GM23248 (cell line): Measurements from ENCODE around the gene TXNDC15.

Experiments used
- EZH2 ChIP-seq: fragments of 200-600 bp; sonication (generic); IDR thresholded peaks from 2 replicates; pipeline ENCODE4 v1.6.1; 2018; ENCODE audit warnings: antibody characterized with exemption, mild to moderate bottlenecking; ENCODE audit not compliant: insufficient read depth, poor library complexity, severe bottlenecking
- EZH2phosphoT487 ChIP-seq: fragments of 200-600 bp; sonication (generic); IDR thresholded peaks from 2 replicates; pipeline ENCODE4 v1.6.1; 2018; ENCODE audit warnings: antibody characterized with exemption, moderate library complexity, mild to moderate bottlenecking, low read depth; ENCODE audit not compliant: insufficient read depth

GRCh38 chr5:134835623-134836022, 38.5 kb upstream of the TXNDC15 start:
- TF ChIP-seq EZH2phosphoT487: no peak
- no peak for TF ChIP-seq EZH2
